SK-N-MC (cell line): Measurements from ENCODE around the gene BCOR.

Experiments used
- EZH2 ChIP-seq: fragments of 200-600 bp; sonication (generic); IDR thresholded peaks from one replicate; pipeline ENCODE4 v1.6.1; 2017; ENCODE audit warnings: antibody characterized with exemption
- FOXP2 ChIP-seq: optimal IDR thresholded peaks from 2 replicates; pipeline ENCODE3; 2011; ENCODE audit warnings: mild to moderate bottlenecking, moderate library complexity; ENCODE audit not compliant: insufficient read depth; ENCODE audit errors: extremely low read length, control extremely low read depth
- POLR2AphosphoS5 ChIP-seq: IDR thresholded peaks from 2 replicates; pipeline ENCODE4 v1.6.1; 2012; ENCODE audit warnings: mild to moderate bottlenecking, low read depth, low read length, borderline replicate concordance

DNA sequence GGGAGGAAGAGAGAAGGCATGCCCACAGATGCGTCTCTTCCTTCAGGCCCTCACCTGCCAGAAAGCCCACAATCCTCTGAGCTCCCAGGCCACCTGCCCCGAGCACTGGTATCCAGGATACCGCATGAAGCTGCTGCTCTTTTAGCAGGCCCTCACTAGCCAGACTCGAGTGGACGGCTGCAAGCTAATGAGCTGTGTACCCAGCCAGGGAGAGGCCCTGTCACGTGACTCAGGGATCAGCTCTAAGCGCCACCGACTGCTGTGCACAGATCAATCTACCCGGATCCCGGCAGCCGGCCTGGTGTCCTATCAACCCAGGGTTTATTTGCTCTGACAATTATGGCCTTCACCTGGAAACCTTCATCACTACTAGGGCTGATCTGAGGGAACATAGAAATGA, 39.0 kb downstream of the BCOR start:
- TF ChIP-seq EZH2, result no peak
- TF ChIP-seq POLR2AphosphoS5, result no peak
- TF ChIP-seq FOXP2, result no peak
